NT2/D1 (cell line): Measurements from ENCODE around the gene CLDN34.

Experiments used
- SUZ12 ChIP-seq: IDR thresholded peaks from 2 replicates; pipeline ENCODE4 v1.6.1; 2011; ENCODE audit not compliant: insufficient read length, insufficient read depth; ENCODE audit errors: extremely low read depth
- YY1 ChIP-seq: IDR thresholded peaks from 2 replicates; pipeline ENCODE4 v1.6.1; 2011; ENCODE audit not compliant: insufficient read length, insufficient read depth

DNA sequence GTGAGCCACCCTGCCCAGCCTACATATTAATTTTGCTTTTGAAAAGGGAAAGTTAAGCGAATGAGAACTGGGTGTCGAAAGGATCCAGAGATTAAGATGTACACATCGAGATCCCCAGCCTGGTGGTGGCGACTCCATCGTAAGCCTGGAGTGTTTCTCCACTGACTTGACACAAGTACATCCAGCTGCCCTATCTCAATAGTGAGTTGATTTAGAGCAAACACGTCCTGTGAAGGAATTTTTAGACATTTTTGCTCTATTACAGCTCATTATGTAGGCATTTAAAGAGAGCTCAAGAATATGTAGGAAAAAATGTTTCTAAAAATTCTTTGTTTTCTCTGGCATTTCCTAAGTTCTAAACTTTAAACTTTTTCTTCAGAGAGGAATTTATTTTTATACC is 11.7 kb upstream of the CLDN34 start:
- TF ChIP-seq YY1 = no peak
- no peak for TF ChIP-seq SUZ12
